ENCODE data around the gene DCAF6.
A peak's percentile ranks its signal among the peaks of the same experiment; 100 is the strongest.
"Not testable (repeated sequence)": the region's sequence is repeated elsewhere in the genome, so short reads cannot be mapped to it uniquely, and the experiment has no call there.

The DCAF6 gene

GRCh38 chr1:167922023-167922422 lies 14.5 kb upstream of the DCAF6 start:
- TF ChIP-seq POLR2A (IDR thresholded peaks at IDR 0.05; ENCODE audit: low read depth, low read length) (no peak), PAX5 (IDR thresholded peaks at IDR 0.05; ENCODE audit: insufficient read depth, low read length, severe bottlenecking) (no peak), POU2F2 (IDR thresholded peaks at IDR 0.05; ENCODE audit: low read depth, low read length) (no peak), TAF1 (IDR thresholded peaks at IDR 0.05; ENCODE audit: low read depth, low read length) (no peak), SPI1 (IDR thresholded peaks at IDR 0.05; ENCODE audit: low read depth, low read length) (no peak), POLR2AphosphoS5 (IDR thresholded peaks at IDR 0.05; ENCODE audit: low read depth, low read length) (no peak)
- DNase-seq (ENCODE audit: insufficient read length, low spot score) (no peak), FAIRE-seq (peak; percentile 47)

DNA sequence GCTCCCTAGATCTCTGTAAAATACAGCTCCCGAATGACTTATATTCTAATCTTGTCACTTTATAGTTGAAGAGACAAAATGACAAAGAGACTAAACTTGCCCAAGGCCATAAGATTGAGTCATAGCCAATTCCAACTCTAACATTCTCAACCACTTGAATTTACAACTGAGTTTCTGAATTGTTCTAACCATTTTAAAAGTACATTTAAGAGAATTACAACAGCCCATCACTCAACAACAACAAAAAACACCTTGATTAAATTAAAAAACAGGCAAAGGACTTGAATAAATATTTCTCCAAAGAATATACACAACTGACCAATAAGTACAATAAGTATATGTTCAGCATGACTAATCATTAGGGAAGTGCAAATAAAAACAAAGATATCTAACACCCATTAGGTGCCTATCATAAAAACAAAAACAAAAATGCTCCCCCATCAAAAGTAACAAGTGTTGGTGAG lies 13.8 kb upstream of the DCAF6 start:
- DNase-seq (ENCODE audit: insufficient read length, low spot score) (no peak), FAIRE-seq (peak; percentile 41)
- TF ChIP-seq TAF1 (IDR thresholded peaks at IDR 0.05; ENCODE audit: low read depth, low read length) (no peak), SPI1 (IDR thresholded peaks at IDR 0.05; ENCODE audit: low read depth, low read length) (no peak), POLR2AphosphoS5 (IDR thresholded peaks at IDR 0.05; ENCODE audit: low read depth, low read length) (no peak), POU2F2 (IDR thresholded peaks at IDR 0.05; ENCODE audit: low read depth, low read length) (no peak), PAX5 (IDR thresholded peaks at IDR 0.05; ENCODE audit: insufficient read depth, low read length, severe bottlenecking) (no peak), POLR2A (IDR thresholded peaks at IDR 0.05; ENCODE audit: low read depth, low read length) (no peak)

- TF ChIP-seq TAF1 (IDR thresholded peaks at IDR 0.05; ENCODE audit: low read depth, low read length) = no peak
- DNase-seq (ENCODE audit: insufficient read length, low spot score) = no peak
- FAIRE-seq = no peak
Measured at GRCh38 chr1:167923324-167924056, 13.0 kb upstream of the DCAF6 start.

DNA sequence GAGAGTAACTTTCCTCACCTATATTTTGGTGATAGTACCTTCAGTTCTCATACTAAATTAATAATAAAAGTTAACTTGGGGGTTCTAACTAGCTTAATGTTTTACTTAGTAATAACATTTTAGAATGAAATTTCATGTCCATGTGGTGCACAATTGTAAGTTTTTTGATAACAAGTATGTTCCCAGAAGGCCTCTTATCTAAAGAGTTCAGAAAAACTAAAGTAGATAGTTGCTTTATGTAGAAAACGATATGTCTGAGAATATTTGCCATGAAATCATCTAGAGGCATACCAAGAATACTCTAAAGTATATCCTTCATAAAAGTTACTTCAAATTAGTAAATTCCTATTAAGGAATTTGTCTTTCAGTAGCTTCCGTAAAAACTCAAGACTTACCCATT lies 12.4 kb upstream of the DCAF6 start:
- TF ChIP-seq TAF1 (IDR thresholded peaks at IDR 0.05; ENCODE audit: low read depth, low read length) (no peak), PAX5 (IDR thresholded peaks at IDR 0.05; ENCODE audit: insufficient read depth, low read length, severe bottlenecking) (no peak), POU2F2 (IDR thresholded peaks at IDR 0.05; ENCODE audit: low read depth, low read length) (no peak)
- FAIRE-seq = no peak
- DNase-seq (ENCODE audit: insufficient read length, low spot score) = no peak

DNA sequence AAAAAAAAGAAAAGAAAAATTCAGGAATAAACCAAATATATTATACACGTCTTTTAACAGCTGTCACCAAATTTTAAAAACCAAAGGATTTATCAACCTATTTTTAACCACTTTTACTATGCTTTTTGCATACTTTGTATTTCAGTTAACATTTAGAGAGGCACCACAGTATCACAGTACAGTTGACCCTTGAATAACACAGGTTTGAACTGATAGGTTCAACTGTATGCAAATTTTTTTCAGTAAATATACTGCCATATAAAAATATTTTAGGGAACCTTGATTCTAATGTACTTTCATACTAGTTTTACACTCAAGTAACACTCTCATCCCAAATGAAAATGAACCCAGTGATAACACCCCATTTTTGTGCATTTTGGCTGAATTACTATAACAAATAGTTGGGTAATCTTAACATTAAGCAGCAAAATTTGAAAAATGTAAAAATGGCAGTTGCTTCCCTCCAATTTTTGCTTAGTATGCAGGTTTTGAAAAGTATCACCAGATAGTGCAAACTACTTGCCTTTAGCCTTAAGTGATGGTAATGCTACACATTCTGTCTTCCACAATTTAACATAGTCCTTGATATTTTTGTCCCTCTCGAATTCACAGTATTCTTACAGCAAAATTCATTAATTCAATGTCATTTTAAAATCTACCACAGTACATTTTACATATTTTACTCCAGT lies 11.8 kb upstream of the DCAF6 start:
- DNase-seq (ENCODE audit: insufficient read length, low spot score) = no peak
- no peak for FAIRE-seq
- no peak for TF ChIP-seq SPI1 (IDR thresholded peaks at IDR 0.05; ENCODE audit: low read depth, low read length)
- TF ChIP-seq POU2F2 (IDR thresholded peaks at IDR 0.05; ENCODE audit: low read depth, low read length) = no peak
- no peak for TF ChIP-seq TAF1 (IDR thresholded peaks at IDR 0.05; ENCODE audit: low read depth, low read length)
- TF ChIP-seq PAX5 (IDR thresholded peaks at IDR 0.05; ENCODE audit: insufficient read depth, low read length, severe bottlenecking) = no peak

DNA sequence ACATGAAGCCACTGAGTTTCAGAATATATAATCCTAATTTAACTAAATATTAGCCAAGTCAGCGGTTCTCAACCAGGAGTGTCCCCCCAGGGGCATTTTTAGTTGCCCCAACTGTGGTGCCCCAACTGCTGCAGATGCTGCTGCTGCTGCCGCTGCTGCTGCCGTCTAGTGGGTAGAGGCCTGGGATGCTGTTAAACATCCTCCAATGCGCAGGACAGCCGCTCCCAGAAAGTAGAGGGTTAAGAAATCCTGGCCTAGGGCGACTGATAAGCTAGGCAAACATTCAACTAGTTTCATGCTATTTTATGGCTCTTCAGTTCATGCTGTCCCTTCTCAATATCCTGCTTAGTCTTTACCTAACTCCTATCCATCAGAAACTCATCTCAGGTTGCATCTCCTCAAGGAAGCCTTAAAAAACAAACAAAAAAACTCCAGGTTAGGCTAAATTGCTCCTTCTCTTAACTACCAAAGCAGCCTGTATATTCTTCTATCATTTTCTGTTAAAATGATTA lies 9.9 kb upstream of the DCAF6 start:
- FAIRE-seq (no peak), DNase-seq (ENCODE audit: insufficient read length, low spot score) (no peak)
- TF ChIP-seq TAF1 (IDR thresholded peaks at IDR 0.05; ENCODE audit: low read depth, low read length) (no peak), POU2F2 (IDR thresholded peaks at IDR 0.05; ENCODE audit: low read depth, low read length) (no peak)

GRCh38 chr1:167927046-167927754 lies 9.3 kb upstream of the DCAF6 start:
- TF ChIP-seq POU2F2 (IDR thresholded peaks at IDR 0.05; ENCODE audit: low read depth, low read length) (no peak), SPI1 (IDR thresholded peaks at IDR 0.05; ENCODE audit: low read depth, low read length) (no peak), PAX5 (IDR thresholded peaks at IDR 0.05; ENCODE audit: insufficient read depth, low read length, severe bottlenecking) (no peak), TAF1 (IDR thresholded peaks at IDR 0.05; ENCODE audit: low read depth, low read length) (no peak), POLR2AphosphoS5 (IDR thresholded peaks at IDR 0.05; ENCODE audit: low read depth, low read length) (no peak), POLR2A (IDR thresholded peaks at IDR 0.05; ENCODE audit: low read depth, low read length) (no peak)
- DNase-seq (ENCODE audit: insufficient read length, low spot score) (no peak), FAIRE-seq (no peak)

- TF ChIP-seq PAX5 (IDR thresholded peaks at IDR 0.05; ENCODE audit: insufficient read depth, low read length, severe bottlenecking) (no peak), SPI1 (IDR thresholded peaks at IDR 0.05; ENCODE audit: low read depth, low read length) (no peak), TAF1 (IDR thresholded peaks at IDR 0.05; ENCODE audit: low read depth, low read length) (no peak), POLR2A (IDR thresholded peaks at IDR 0.05; ENCODE audit: low read depth, low read length) (no peak), POU2F2 (IDR thresholded peaks at IDR 0.05; ENCODE audit: low read depth, low read length) (no peak), POLR2AphosphoS5 (IDR thresholded peaks at IDR 0.05; ENCODE audit: low read depth, low read length) (no peak)
- no peak for DNase-seq (ENCODE audit: insufficient read length, low spot score)
- FAIRE-seq = no peak
Measured at GRCh38 chr1:167928457-167928852, 8.0 kb upstream of the DCAF6 start.

GRCh38 chr1:167928919-167929318 lies 7.6 kb upstream of the DCAF6 start:
- not testable (repeated sequence) for DNase-seq (ENCODE audit: insufficient read length, low spot score); FAIRE-seq

DNA sequence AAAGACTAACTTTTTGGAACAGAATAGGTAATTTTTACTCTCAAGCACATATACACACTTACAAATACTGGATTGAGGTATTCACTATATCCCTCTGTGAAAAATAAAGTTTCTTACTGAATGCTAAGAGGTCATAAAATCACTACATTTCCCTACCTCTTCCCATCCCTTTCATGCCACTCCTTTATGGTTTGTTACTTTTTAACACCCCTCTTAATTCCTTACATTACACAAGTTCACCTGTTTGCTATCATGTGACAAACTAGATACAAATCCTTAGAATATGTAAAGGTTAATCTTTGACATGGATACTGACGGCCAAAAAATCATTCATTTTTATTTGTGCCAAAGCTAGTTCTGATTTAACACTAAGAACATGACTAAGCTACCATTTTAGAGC lies 6.8 kb upstream of the DCAF6 start:
- TF ChIP-seq POU2F2 (IDR thresholded peaks at IDR 0.05; ENCODE audit: low read depth, low read length) = no peak
- TF ChIP-seq SPI1 (IDR thresholded peaks at IDR 0.05; ENCODE audit: low read depth, low read length) = no peak
- TF ChIP-seq PAX5 (IDR thresholded peaks at IDR 0.05; ENCODE audit: insufficient read depth, low read length, severe bottlenecking) = no peak
- no peak for TF ChIP-seq POLR2AphosphoS5 (IDR thresholded peaks at IDR 0.05; ENCODE audit: low read depth, low read length)
- no peak for TF ChIP-seq TAF1 (IDR thresholded peaks at IDR 0.05; ENCODE audit: low read depth, low read length)
- TF ChIP-seq POLR2A (IDR thresholded peaks at IDR 0.05; ENCODE audit: low read depth, low read length) = no peak
- no peak for FAIRE-seq
- DNase-seq (ENCODE audit: insufficient read length, low spot score) = no peak
